HG02943 (cell line): ENCODE results near the gene PAFAH1B1.
"Not testable (repeated sequence)": the region's sequence is repeated elsewhere in the genome, so short reads cannot be mapped to it uniquely, and the experiment has no call there.

ENCODE experiments used
- ATAC-seq: cut with Tn5 transposase; IDR thresholded peaks from one replicate; pipeline ENCODE4 v1.9.1; 2021; ENCODE audit warnings: mild to moderate bottlenecking, low read depth, moderate library complexity; ENCODE audit not compliant: unreplicated experiment

PAFAH1B1 gene

DNA sequence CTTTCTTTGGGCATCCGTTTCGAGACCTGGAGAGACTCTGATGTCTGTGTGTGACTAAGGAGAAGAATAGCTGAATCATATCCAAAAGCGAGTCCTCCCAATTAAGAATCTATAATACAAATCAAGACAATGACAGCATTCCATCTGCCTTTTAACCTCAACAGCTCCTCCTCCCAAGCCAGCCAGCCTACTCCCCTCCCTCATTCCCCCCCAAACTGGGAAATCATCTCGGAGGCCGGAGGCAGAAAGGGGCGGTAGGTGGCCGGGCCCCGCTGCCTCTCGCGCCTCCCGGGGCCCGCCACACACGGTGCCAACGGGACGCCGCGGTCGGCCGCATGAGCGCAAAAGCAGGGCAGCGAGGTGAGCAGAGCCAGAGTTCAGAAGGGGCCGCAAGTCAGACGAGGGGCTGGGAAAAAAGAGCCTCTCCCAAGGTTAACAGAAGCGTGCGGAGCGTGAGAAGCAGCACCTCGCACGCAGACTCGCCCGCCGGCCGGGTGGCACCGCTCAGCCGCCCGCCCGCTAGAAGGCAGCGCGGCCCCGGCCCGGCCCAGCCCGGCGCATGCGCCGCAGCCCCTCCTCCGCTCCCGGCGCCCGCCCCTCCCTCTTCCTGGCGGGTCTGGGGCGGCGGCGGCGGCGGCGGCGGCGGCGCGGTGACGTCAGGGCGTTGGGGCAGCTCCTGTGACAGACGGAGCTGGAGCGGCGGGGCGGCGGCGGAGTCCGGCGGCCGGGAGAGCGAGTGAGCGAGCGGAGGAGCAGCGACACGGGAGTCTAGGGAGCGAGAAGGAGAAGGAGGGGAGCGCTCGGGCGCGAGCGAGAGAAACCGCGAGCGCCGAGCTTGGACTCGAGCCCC, at the start of gene PAFAH1B1:
Gene PAFAH1B1 (plus strand): TSS at position 684 of the 850 bp plus-strand sequence. CDS start 44,635 bp downstream, outside the sequence.
- peak; percentile 64 for ATAC-seq

DNA sequence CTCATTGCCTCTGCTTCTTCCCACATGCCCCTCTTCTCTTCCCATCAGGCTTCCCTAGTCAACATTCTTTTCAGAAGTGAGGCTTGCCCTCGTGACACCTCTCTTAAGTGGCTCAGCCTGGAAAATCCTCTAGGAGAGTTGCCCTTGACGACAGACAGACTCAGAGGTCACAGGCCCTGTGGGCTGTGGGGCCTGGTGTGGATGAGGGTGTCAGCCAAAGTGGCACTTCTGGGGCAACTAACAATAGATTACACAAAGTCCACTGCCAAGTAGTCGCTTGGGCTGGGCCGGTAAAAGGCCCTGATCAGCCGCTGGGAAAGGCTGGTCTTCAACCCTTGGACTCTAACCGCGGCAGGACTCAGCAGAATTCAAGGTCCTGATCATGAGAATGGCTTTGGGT, 48.1 kb upstream of the PAFAH1B1 start:
- no peak for ATAC-seq

DNA sequence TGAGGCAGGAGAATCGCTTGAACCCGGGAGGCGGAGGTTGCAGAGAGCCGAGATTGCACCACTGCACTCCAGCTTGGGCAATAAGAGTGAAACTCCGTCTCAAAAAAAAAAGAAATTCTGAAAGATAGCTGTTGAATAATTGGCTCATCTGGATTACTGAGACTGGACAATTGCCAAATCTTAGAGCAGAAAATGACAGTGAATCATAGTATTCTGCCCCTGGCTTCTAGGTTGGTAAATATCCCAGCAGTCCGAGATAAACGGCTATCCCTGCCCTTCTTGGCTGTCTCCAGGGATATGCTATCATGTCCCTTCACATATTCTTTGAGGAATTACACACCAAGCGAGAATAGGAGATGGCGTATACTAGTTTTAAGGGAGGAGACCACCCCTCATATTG, 46.3 kb upstream of the PAFAH1B1 start:
- ATAC-seq = no peak

DNA sequence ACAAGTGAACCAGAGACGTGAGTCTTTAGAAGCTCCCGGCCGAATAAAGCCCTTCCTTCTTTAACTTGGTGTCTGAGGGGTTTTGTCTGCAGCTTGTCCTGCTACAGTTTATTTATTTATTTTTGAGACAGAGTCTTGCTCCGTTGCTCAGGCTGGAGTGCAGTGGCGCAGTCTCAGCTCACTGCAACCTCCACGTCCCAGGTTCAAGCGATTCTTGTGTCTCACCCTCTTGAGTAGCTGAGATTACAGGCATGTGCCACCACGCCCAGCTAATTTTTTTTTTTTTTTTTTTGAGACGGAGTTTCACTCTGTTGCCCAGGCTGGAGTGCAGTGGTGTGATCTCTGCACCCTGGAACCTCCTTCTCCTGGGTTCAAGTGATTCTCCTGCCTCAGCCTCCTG, 45.4 kb upstream of the PAFAH1B1 start:
- not testable (repeated sequence) for ATAC-seq

DNA sequence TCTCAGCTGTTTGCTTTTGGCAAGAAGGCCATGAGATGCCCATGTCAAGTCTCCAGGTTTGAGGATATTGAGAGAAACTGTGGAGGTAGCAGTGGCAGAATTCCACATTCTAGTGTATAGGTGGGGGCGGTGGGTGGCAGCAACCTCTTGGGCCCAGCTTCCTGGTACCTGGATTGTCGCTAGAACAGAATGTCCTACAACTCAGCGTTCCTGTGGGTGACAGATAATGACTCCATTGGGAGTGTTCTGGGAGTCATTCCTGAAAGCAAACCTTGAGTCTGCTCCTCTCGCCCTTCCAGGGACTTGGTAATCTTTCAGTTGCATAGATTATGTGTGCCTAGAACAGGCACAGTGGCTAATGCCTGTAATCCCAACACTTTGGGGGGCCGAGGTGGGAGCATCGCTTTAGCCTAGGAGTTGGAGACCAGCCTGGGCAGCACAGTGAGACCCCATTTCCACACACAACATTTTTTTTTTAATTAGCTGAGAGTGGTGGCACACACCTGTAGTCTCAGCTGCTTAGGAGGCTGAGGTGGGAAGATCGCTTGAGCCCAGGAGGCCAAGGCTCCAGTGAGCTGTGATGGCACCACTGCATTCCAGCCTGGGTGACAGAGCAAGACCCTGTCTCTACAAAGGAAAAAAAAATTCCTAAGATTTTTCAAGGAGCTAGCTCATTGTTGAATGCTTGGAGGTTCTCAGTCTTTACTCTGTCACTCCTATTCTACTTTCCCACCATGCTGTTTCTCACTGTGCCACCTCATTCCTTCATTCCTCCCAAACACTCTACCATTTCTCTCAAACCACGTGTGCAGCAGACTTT, 43.9 kb upstream of the PAFAH1B1 start:
- no peak for ATAC-seq

DNA sequence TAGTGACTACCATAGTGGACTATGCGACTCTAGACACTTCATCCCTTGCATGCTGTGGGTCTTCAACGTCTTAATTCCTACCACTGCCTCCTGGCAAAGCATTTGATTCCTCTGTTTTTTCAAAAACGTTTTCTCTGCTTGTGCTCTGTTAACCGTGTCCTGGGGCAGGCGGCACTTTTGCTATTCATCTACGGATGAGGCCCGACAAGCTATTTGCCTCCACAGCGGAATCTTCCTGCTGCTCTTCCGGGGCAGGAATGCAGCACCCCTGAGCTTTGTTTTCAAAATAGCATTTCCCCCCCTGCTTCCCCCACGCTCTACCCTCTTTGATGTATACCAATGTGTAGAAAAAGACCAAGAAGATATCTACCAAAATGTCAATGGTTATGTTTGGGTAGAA, 42.0 kb upstream of the PAFAH1B1 start:
- no peak for ATAC-seq

DNA sequence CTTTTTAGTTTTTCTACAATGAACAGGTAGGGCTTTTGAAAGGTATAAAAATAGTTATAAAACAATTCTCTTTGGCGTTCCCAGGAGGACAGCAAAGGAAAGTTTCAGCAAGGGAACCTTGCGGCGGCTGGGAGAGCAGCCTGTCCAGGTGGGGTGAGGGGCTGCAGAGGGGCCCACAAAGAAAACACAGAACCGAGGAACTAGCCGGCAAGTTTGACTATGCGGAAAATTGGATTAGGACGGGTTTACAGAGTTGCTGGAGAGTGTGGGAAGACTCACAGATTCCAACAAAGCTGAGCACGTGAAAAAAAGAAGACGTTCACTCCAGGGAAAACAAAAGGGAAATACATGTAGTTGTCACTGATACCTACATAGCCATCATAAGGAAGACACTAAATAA, 41.5 kb upstream of the PAFAH1B1 start:
- no peak for ATAC-seq

DNA sequence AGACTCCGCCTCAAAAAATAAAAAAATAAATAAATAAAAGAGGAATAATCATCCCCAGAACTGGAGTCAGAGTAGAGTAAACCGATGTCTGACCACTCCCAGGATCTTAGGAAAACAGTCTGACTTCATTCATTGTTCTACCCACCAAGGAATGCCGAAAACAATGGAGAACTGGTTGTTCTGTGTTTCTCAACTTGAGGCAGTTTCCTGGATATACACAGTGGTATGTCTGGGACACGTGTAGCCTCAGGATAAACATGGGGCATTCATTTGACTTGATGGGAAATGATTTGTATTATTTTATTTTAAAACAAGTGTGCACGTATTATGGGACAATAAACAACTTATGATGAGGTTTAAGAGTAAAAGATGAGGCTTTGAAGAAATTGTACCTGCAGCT, 32.8 kb upstream of the PAFAH1B1 start:
- ATAC-seq = no peak

DNA sequence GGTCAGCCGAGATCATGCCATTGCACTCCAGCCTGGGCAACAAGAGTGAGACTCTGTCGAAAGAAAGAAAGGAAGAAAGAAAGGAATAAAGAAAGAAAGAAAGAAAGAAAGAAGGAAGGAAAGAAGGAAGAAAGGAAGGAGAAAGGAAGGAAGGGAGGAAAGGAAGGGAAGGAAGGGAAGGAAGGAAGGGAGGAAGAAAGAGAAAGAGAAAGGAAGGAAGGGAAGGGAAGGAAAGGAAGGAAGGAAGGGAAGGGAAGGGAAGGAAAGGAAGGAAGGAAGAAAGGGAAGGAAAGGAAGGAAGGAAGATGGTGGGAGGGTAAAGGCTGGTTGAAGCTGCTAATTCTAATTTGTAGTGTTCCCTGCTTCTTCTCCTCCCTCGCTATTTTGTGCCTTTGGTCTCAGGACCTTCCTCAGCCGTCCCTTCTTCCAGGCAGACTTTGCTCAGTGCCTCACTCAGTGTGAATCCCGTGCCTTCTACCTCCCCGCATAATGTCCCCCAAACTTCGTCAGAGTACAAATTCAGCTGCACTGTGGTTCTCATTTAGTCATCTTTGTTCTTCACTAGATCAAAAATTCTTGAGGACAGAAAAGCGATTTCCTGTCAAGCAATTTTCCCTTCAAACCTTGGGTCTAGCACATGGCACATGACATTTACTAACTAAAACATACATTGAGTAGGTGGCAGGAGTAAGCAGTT, 31.1 kb upstream of the PAFAH1B1 start:
- ATAC-seq = no peak

DNA sequence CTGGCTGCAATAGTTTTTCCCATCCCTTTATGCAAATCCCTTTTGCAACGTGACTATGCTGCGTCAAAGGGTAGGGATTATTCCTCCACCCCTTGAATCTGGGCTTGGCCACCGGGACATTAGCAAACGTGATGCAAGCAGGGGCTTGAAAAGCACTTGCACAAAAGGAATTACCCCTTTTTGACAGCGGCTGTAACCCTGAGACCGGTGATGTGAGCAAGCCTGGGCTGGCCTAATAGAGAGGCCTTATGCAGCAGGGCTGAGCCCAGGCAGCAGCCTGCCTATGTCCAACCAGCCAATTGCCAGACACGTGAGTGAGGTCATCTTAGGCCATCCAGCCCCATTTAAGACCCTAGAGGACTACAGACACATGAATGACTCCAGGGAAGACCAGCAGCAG, 30.4 kb upstream of the PAFAH1B1 start:
- ATAC-seq = no peak

DNA sequence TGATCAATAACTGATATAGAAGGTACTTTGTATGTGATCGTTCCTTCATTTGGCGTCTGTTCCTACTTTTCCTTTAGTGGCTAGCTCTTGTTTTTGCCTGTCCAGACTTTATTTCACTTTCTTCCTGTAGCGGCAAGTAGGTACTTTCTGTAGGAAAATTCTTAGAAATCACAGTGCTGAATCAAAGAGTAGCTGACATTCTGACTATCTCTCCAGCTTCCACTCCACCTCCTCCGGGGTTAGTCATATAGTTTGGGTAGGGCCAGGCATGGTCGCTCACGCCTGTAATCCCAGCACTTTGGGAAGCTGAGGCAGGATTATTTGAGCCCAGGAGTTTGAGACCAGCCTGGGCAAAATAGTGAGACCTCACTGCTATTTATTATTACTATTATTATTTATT, 29.9 kb upstream of the PAFAH1B1 start:
- no peak for ATAC-seq

DNA sequence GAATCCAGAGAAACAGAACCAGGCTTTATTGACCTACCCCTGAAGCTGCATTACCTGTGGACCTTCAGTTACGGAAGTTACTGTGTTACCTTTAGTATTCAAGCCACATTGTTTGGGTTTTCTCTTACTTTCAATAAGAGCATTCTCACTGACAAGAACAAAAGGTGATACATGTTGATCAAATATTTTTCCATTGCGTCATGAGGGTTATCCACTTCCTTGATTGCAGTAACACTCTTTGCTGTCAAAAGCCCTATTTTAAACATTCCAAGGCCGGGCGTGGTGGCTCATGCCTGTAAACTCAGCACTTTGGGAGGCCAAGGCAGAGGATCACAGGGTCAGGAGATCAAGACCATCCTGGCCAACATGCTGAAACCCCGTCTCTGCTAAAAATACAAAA, 28.6 kb upstream of the PAFAH1B1 start:
- ATAC-seq = no peak

DNA sequence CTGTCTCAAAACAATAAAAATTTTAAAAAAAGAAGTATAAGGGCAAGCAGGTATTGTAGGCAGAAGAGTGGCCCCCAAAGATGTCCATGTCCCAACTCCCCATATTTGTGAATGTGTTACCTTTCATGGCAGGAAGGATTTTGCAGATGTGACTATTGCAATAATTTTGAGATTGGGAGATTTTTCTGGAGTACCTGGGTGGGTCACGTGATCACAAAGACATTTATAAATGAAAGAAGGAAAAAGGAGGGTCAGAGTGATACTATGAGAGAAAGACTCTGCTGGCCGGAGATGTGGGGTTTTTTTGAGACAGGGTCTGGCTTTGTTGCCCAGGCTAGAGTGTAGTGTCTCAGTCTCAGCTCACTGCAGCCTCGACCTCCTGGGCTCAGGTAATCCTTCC, 27.4 kb upstream of the PAFAH1B1 start:
- no peak for ATAC-seq

DNA sequence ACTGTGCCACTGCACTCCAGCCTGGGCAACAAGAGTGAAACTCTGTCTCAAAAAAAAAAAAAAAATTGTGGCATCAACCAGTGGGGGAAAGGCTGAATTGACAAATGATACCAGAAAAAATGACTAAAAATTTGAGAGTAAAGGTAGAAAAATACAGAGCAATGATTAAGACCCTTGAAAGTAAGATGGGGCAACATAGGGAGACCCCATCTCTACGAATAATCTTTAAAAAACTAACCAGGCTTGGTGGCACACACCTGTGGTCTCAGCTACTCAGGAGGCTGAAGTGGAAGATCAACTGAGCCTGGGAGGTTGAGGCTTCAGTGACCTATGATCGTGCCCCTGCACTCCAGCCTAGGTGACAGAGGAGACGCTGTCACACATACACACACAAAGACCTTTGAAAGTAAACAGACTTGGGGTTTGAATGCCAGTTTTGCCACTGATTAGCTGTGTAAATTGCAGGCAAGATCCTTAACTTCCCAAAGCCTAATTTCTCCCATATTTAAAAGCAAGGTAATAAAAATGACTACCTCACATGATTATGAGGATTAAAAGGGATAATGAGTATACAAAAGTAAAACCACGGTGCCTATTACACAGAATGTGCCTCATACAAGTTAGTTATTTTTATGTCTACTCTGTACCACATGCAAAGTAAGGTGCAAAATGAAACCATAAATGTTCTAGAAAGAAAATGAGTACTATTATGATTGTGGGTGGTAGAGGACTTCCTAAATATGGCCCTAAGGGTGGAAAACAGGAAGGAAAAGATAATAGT, 21.7 kb upstream of the PAFAH1B1 start:
- no peak for ATAC-seq

DNA sequence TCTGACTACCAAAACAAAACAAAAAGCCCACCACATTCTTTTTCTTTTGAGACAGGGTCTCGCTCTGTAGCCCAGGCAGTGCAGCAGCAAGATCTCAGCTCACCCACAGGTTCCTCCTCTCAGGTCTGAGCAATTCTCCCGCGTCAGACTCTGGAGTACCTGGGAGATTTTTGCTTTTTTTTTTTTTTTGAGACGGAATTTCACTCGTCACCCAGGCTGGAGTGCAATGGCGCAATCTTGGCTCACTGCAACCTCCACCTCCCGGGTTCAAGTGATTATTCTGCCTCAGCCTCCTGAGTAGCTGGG, 21.2 kb upstream of the PAFAH1B1 start:
- ATAC-seq = not testable (repeated sequence)

DNA sequence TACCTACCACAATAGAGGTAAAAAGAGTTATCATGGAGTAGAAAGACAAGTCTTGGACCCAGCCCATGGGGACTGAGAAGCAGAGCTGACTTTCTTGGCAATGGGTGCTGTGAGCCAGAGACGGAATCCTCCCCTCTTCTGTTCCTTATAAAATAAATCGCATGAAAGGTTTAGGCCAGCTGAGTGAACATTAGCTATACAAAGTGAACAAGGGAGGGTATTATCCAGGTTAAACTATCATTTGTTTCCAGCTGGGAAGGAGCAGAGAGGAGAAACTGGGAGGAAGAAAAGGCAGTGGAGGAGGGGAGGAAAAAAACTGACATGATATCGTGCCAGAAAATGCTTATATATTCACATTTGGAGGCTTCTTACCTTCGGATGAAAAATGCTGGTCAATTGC, 13.3 kb upstream of the PAFAH1B1 start:
- no peak for ATAC-seq

DNA sequence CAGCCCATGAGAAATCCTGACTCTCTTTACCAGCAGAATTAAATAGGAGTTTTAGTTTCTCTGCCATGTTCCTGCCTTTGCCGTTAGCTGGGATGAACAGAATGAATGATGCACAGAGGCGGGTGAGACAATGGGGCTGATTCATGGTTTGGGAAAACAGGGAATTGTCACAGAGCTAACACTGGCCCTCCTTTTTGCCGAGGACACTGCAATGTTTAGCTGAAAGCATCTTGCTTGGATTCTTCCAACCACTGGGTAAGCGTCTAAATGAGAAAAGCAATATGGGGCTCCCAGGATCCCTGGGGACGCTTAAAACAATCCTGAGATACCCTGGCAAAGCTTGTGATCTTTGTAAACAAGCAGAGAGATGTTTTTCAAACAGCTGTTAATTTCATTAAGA, 12.8 kb upstream of the PAFAH1B1 start:
- ATAC-seq = no peak

DNA sequence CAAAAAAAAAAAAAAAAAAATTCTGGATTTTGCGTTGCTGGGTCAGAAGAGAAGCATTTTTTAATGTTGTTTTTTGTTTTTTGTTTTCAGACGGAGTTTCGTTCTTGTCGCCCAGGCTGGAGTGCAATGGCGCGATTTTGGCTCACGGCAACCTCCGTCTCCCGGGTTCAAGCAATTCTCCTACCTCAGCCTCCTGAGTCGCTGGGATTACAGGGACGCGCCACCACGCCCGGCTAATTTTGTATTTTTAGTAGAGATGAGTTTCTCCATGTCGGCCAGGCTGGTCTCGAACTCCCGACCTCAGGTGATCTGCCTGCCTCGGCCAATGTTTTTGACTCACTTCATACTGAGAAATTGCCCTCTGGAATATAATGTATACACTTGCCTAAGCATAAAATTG, 11.0 kb upstream of the PAFAH1B1 start:
- no peak for ATAC-seq

DNA sequence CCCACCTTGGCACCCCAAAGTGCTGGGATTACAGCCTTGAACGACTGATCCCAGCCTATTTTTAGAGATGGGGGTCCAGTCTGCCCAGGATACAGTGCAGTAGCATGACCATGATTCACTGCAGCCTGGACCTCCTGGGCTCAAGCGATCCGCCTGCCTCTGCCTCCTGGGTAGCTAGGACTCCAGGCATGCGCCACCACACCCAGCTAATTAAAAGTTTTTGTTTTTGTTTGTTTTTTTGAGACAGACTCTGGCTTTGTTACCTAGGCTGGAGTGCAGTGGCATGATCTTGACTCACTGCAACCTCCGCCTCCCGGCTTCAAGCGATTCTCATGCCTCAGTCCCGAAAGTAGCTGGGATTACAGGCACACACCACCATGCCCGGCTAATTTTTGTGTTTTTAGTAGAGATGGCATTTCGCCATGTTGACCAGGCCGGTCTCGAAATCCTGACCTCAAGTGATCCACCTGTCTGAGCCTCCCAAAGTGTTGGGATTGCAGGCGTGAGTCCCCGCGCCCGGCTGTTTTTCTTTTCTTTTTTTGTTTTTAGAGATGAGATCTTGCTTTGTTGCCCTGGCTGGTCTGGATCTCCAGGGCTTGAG, 2.3 kb upstream of the PAFAH1B1 start:
- ATAC-seq = no peak
